ENCODE measurements around the gene TSPAN18.

TSPAN18 gene

DNA sequence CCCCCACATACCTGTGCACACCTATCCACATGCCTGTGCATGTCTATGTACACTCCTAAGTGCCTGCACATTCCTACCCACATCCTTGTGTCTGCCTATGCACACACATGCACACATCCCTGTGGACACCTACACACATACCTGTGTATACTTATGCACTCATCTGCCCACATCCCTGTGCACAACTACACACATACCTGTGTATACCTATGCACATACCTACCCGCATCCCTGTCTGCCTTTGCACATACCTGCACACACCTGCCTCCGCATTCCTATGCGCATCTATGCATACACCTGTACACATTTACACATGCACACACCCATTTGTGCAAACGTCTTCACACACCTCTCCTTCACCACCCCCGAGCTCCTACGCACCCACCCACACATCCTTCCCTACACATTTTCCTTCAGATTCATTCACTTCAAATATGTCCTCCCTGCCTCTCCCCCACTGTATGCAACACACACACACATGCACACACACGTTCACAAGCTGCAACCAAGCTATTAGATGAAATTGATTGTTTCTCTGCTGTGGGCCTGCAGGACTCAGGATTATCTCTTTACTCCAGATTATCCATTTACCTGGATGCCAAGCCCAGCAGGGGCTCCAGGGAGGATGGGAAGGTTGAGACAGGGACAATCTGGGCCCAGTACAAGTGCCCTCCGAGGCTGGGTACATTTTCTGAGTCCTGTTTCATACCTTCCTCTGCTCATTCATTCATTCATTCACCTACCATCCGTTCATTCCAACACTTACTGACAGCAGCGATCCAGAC lies 53.2 kb downstream of the TSPAN18 start:
- DNase-seq: peak; percentile 27

DNA sequence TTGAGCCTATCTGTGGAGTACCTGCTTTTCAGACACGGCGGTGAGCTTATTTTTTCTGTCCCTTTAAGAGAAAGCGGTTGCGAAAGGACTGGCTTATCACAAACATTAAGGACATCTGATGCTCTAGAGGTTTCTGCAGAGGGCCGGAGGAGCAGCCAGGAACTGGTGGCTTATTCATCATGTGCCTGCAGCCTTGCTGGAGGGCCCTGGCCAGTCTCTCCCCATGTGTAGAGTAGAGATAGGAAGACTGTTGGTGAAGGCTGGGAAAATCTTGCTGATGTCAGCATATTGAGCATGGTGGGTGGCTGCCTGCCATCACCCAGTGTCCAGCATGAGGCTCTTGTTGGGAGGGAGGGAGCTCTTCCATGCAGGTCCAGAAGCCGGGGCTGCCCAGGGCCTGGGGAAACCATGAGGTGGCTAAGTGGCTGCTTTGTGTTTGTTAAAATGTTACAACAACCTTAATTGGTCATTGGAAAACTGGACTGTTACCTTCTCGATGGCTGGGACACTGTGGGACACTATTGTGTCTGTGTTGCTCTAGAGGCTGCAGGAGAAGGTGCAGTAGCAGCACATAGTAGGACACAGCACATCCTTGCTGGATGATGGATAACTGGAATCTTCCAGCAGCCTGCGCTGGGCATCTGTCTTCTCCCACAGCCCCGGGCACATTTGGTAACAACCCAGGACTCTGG lies 54.3 kb downstream of the TSPAN18 start:
- peak; percentile 52 for DNase-seq

- DNase-seq: no peak
These were observed 54.9 kb downstream of the TSPAN18 start for GRCh38 chr11:44781655-44782054.

- DNase-seq: no peak
These were observed 55.7 kb downstream of the TSPAN18 start for GRCh38 chr11:44782478-44782877.

DNA sequence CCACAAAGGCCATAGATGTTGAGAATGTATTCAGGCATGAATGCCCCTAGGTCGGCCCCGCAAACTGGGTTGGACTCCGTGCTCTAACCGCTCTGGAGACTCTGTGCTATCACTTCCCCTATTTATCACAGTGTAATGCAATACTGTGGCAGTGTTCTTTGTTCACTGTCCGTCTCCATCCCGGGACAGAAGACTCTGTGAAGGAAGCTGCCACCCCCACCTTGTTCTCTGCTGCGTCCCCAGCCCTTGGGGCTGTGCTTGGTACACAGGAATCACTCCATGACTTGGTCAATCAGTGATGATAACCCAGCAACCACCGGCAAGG lies 57.6 kb downstream of the TSPAN18 start:
- no peak for DNase-seq

GRCh38 chr11:44784851-44785250 lies 58.1 kb downstream of the TSPAN18 start:
- no peak for DNase-seq

DNA sequence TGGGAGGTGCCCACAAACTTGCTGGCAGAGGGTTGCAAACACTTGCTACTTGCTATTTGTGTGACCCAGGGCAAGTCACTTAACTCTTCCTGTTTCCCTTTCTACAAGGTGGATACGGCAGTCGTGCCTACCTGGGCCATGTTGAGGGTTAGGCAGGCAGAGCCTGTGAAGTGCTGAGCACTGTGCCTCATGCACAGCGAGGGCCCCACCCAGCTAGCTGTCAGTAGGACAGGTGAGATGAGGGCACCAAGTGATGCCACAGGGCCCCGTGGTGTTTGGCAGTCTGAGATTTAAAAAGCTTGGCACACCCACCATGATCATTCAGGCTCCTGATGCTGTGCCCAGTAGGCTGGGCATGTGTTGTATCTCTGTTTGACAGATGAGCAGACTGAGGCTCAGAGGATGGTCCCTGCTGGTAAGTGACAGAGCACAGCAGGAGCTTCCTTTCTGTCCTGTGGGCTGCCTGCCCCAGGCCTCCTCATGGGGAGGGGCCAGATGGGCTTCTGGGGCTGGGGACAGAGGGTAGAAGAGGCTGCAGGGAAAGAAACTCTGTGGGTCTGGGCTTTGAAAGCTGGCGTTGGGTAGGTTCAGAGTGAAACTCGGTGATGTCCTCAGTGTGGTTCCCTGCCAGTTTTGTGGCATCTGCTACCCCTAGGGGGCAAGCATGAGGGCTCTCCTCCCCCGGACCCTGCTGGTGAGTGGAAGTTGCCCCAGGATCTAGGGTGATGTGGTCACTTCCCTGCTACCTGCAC lies 59.3 kb downstream of the TSPAN18 start:
- no peak for DNase-seq

- no peak for DNase-seq
These were observed 60.3 kb downstream of the TSPAN18 start for GRCh38 chr11:44787070-44787469.

GRCh38 chr11:44787981-44788380 lies 61.2 kb downstream of the TSPAN18 start:
- DNase-seq: no peak

- no peak for DNase-seq
These were observed 61.9 kb downstream of the TSPAN18 start for GRCh38 chr11:44788536-44789261.

DNA sequence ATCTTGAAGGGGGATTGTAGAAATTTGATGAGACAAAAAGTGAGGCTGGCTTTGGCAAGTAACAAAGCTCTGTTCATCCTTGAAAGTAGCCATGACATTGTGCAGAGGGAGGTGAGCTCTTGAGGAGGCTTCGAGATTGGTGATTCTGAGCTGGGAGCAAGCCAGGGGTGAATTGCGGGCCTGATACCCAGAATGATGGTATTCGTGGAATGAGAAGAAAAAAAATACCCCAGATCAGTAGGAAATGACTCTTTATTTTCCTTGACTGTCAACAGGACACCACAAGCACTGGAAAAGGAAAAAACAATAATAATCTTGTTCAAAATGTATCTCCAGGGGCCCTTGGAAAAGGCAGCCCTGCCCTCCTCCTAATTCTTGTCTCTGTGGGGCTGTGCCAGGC lies 62.7 kb downstream of the TSPAN18 start:
- no peak for DNase-seq

GRCh38 chr11:44790211-44790610 lies 63.4 kb downstream of the TSPAN18 start:
- no peak for DNase-seq

GRCh38 chr11:44791316-44791925 lies 64.7 kb downstream of the TSPAN18 start:
- DNase-seq: no peak

DNA sequence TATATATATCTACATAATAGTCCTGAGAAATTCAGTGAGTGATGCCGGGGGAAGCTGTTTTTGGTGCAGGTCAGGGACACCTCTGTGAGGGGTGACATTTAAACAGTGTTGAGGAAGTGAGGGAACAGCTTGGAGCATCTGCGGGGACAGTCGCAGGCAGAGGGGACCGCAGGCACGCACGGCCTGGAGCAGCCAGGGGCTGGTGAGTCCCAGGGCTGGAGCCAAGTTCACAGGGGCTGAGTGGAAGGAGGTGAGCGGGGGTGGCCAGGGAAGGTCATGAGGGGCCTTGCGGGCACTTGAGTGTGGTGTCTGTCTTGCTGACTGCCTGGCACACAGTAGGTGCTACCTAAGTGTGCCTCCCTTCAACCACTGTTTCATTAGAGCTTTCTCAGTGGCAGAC lies 65.4 kb downstream of the TSPAN18 start:
- DNase-seq: no peak

DNA sequence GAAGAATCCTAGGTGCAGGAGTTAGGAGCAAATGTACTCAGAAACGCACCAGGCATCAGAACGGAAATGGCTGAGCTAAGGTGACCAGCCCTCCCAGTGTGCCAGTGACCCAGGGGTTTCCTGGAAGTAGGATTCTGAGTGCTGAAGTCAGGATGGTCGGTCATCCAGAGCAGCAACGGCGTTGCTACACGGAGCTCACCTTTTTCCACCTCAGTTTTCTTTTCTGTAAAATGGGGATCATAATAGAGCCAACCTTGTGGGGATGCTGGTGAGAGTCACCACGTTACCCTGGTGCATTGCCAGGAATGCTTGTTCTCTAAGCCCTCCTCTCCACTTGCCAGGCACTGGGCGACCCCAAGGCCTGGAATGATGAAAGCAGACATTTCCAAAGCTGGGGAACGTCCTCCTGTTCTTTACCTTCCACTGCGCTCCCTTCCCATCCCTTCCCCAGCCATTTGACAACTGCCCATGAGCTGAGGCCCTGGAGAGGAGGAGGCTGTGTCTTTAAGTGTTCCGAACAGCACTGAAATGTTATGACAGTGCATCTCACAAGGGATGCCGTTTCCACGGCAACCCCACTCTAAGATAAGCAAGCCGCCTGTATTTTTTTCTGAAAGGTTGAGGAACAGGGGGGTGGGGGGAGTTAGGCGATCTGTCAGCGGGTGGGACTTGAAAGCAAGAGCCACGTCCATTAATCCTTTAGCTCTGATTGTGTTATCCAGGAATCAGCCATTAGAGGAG lies 66.8 kb downstream of the TSPAN18 start:
- DNase-seq: no peak

DNA sequence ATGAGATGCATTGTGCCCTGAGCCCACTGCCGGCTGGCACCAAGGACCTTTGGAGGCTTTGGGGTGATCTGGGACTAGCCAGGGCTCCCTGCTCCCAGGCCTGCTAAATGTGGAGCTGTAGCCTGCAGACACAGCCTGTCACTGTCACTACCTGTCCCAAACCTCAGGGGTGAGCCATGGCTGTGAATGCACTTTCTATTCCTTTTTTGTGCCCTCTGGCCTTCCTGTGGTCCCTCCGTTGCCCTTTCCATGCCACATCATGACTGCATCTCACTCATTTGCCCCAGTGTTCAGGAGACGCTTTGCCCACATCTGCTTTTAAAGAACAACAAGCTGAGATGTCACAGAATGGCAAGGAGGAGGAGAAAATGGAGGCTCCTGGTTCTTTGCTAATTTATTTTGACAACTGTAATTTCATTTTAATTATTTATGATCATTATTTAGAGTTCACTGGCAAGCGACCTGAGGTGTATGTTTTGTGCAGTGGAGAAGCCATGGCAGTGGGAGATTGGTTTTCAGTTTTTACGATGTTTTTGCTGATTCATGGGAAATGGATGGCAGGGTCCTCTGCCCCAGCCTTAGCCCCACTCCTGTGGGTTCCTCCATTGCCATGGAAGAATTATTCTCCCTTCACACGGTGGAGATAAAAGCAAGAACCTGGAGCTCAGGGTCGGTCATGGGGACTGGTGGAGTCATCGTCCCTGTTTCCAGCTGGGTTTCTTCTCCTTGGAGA lies 69.2 kb downstream of the TSPAN18 start:
- DNase-seq: no peak

DNA sequence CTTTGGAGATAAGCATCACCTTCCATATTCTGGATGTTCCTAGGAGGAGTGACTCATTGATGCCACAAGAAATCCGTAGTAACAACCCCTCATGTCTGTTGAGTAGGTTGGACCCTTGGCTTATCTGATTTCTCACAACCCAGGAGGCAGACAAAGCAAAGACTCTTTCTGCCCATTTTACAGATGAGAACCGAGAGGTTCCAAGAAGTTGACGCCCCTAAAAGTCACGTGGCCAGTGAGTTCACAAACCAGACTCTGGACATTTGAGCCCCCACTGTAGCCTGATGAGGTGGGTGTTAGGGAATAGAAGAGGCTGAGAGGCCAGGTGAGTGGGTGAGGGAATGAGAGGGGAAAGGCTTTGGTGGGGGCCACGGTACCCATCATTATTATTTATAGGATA lies 70.3 kb downstream of the TSPAN18 start:
- no peak for DNase-seq

DNA sequence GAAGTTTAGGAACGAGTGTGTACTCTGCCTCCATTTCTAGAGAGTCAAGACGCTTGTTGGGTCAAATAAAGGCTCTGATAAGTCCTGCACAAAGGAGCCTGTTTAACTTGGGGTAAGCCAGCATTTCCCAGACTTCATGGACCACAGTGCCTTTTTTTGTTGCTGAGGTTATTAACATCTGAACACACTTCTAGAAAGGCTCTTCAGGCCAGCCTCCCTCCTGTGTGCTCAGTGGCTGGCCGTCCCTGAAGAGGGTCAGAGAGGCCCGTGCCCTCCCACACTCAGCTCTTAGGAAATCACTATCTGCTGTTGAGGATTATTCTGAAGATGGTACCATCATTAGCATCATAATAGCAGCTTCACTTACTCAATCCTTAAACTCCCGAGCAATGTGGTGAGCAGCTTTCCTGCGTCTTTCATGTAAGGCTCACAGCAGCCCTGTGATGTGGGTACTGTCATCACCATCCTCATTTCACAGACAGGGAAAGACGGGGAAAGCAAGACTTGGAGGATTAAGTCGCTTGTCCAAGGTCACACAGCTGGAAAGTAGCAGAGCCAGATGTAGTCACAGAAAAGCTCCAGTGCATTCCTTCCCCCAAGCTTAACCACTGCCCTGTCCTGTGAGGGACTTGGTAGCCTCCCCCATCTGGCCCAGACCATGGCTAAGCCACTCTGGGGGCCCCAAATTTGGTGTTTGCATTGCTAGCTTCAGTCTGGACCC lies 71.3 kb downstream of the TSPAN18 start:
- DNase-seq: peak; percentile 72

GRCh38 chr11:44798607-44798972 lies 71.8 kb downstream of the TSPAN18 start:
- DNase-seq: no peak

- DNase-seq: no peak
These were observed 72.2 kb downstream of the TSPAN18 start for GRCh38 chr11:44799012-44799411.

DNA sequence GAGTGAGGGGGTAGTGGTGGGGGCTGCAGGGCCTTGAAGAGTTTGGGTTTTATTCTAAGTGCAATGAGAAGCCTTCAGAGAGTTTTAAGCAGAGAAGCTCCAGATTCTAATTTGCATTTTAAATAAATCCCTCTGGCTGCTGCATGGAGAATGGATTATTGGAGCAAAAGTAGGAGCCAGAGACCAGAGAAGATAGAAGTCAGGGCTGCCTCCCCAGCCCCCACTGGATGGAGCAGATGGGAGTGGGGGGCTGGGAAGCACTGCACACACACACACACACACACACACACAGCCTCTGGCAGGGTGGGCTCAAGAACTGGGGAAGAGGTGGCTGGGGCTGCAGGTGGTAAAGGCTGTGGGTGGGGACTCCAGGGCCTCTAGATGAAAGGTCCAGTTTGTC lies 75.6 kb downstream of the TSPAN18 start:
- DNase-seq: no peak
